ENCODE measurements around the gene BTF3. TPM values are rescaled to one million over a fixed set of nuclear protein-coding genes. Genes with fewer than 3 reads are reported as not detected.

Gene BTF3
- total and polyA plus RNA-seq, 2 of the 8 experiments (the other 6 are each of a cell fraction or from before 2014, with no cell fraction given) = 396 to 754 TPM

DNA sequence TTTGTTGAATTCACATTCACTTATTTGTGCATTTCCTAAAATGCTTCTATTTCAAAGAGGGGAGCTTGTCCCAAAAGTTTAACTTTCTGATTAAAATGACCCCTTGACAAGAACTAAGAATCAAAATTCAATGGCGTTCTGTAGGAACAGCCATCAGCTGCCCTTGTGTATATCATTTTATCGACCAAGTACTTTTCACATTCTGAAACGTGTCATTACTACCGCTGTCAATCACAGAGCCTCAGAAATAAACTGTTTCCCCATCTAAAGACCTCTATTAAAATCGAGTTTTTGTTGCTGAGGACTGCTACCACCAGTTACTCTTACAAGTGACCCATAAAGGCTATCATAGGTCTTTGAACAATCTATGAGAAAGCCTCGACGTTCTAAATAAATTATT, 48.1 kb upstream of the BTF3 start:
- Histone ChIP-seq H3K79me1 (ENCODE audit: low read depth, low read length) (no peaks in the 10 kb centered on the region), H2BK20ac (ENCODE audit: low read length) (no peak overlapping the region), H4K20me1 (replicated peaks in 1 of 2; ENCODE audit: control insufficient read depth in 1 of 2, insufficient read depth in 2 of 2, low read length in 2 of 2) (peaks cover 0 to 5% of the 10 kb centered on the region in 2 experiments), H3K27ac (ENCODE audit: low read depth, low read length) (no peak overlapping the region), H2BK12ac (ENCODE audit: low read depth, low read length) (no peak overlapping the region), H3K14ac (ENCODE audit: insufficient read length) (no peak overlapping the region), H3K9ac (replicated peaks in 1 of 4; ENCODE audit: extremely low read depth in 1 of 4, low read depth in 3 of 4, low read length in 3 of 4) (no peak overlapping the region), H3K79me2 (ENCODE audit: control insufficient read depth in 1 of 2, insufficient read depth in 2 of 2, low read length in 2 of 2) (no peaks in the 10 kb centered on the region), H3K23me2 (ENCODE audit: low read depth, low read length) (peaks cover 10% of the 10 kb centered on the region; the same call in 1 of the 2 replicates), H3K4me1 (replicated peaks in 1 of 4; ENCODE audit: control insufficient read depth in 3 of 4, insufficient read depth in 4 of 4, low read length in 3 of 4) (peaks cover 4 to 15% (median 11%) of the 10 kb centered on the region in 4 experiments; a peak in 6 of 7 replicates), H3K56ac (replicated peaks; ENCODE audit: insufficient read length, low read depth, low read length) (no peak overlapping the region), H3K4ac (replicated peaks; ENCODE audit: insufficient read length, low read depth, low read length) (no peak overlapping the region), H4K5ac (ENCODE audit: insufficient read length, low read depth, low read length) (no peak overlapping the region), H3K4me2 (ENCODE audit: insufficient read depth in 1 of 2, low read depth in 2 of 2, low read length in 2 of 2) (peak overlapping the region in 1 of 2 experiments; percentile 59; a peak in 1 of 4 replicates), H3K9me3 (ENCODE audit: insufficient read depth in 2 of 2, low read depth in 1 of 2, low read length in 1 of 2) (no peaks in the 10 kb centered on the region), H2BK5ac (ENCODE audit: low read depth, low read length) (no peak overlapping the region), H3K27me3 (replicated peaks in 1 of 4; ENCODE audit: control insufficient read depth in 3 of 4, extremely low read depth in 1 of 4, insufficient read depth in 3 of 4, low read length in 3 of 4) (peaks cover 59 to 82% (median 71%) of the 10 kb centered on the region in 4 experiments), H2BK120ac (replicated peaks; ENCODE audit: low read depth, low read length) (no peak overlapping the region), H3K4me3 (ENCODE audit: extremely low read depth in 1 of 4, insufficient read depth in 2 of 4, low read depth in 3 of 4, low read length in 4 of 4) (no peak overlapping the region; a peak in 1 of 8 replicates), H2AFZ (ENCODE audit: low read length) (no peak overlapping the region), H2BK15ac (ENCODE audit: low read length) (no peak overlapping the region), H4K8ac (ENCODE audit: extremely low read depth, insufficient read depth, low read length) (no peak overlapping the region), H3K36me3 (ENCODE audit: control insufficient read depth in 2 of 4, insufficient read depth in 4 of 4, low read length in 3 of 4) (no peaks in the 10 kb centered on the region), H3K23ac (ENCODE audit: insufficient read length) (no peak overlapping the region), H3K18ac (ENCODE audit: extremely low read depth, low read length) (no peak overlapping the region), H2AK5ac (ENCODE audit: low read depth, low read length) (no peak overlapping the region), H4K91ac (replicated peaks; ENCODE audit: insufficient read length, low read length) (no peak overlapping the region)
- ChIA-PET CTCF (ENCODE audit: partially characterized antibody) (interaction anchor here (0.8 to 1.8 kb wide), 7 partner anchors 8 to 253 kb away, joined by 3 to 15 read pairs (median 4); no protein-coding TSS in a partner anchor), POLR2A (ENCODE audit: partially characterized antibody) (interaction anchor here (2.6 kb wide), 1 partner anchor 38 kb away, joined by 10 read pairs; no protein-coding TSS in a partner anchor)
- FAIRE-seq (no peak), DNase-seq (ENCODE audit: low read depth in 1 of 2, low spot score in 2 of 2) (no peak)
- TF ChIP-seq HDAC2 (IDR thresholded peaks at IDR 0.05; ENCODE audit: borderline replicate concordance in 1 of 2, low read depth in 2 of 2, low read length in 2 of 2) = no peak
- TF ChIP-seq SIX5 (IDR thresholded peaks at IDR 0.05; ENCODE audit: low read depth, low read length) = no peak
- TF ChIP-seq SAP30 (IDR thresholded peaks at IDR 0.05; ENCODE audit: insufficient read depth, insufficient replicate concordance, low read length) = no peak
- 0 out of 2 replicates have a peak, but pooled peaks have one; percentile 53 for TF ChIP-seq CBX8 (IDR thresholded peaks at IDR 0.05; ENCODE audit: borderline replicate concordance, low read depth, low read length)
- TF ChIP-seq RNF2 (IDR thresholded peaks at IDR 0.05; ENCODE audit: borderline replicate concordance, low read depth, low read length, missing control alignments, poor library complexity, severe bottlenecking) = no peak
- no peak for TF ChIP-seq KDM4A (IDR thresholded peaks at IDR 0.05; ENCODE audit: low read depth, low read length, severe bottlenecking)
- TF ChIP-seq SP1 (IDR thresholded peaks at IDR 0.05; ENCODE audit: low read depth, low read length) = 0 out of 2 replicates have a peak, but pooled peaks have one; percentile 7
- TF ChIP-seq NRF1 (IDR thresholded peaks at IDR 0.05; ENCODE audit: low read depth, low read length) = no peak
- WGBS, 2 experiments (ENCODE audit: extremely low coverage in 1 of 2, insufficient coverage in 1 of 2, insufficient read length in 1 of 2, insufficient replicate concordance in 2 of 2, low coverage in 1 of 2, low lambda C conversion rate in 2 of 2, missing lambda C conversion rate in 1 of 2) = 22% methylated on average over 7 of the region's 7 CpGs; no CpG with 5 or more reads in 1 of the 2 experiments
